HepG2 (cell line): Measurements from ENCODE around the gene PALM. TPM values are rescaled to one million over a fixed set of nuclear protein-coding genes. Genes with fewer than 3 reads are reported as not detected.

Experiments
- AKNA ChIP-seq: sonication (generic); formaldehyde crosslinking; IDR thresholded peaks from 2 replicates; pipeline ENCODE4 v1.4.0; 2020; ENCODE audit warnings: missing genetic modification reagents, borderline replicate concordance
- CERS6 ChIP-seq: sonication (generic); formaldehyde crosslinking; IDR thresholded peaks from 2 replicates; pipeline ENCODE4 v1.5.0; 2020; ENCODE audit warnings: missing genetic modification reagents
- HCFC1 ChIP-seq: fragments of 150-350 bp; IDR thresholded peaks from 2 replicates; pipeline ENCODE4 v1.6.1; 2014; ENCODE audit warnings: low read depth, low read length
- HNF4G ChIP-seq, 2 experiments: sonication (generic) in 1 of 2; formaldehyde crosslinking in 1 of 2; IDR thresholded peaks; 2 replicates each; pipeline versions ENCODE4 v1.4.0 to v1.6.1; 2011 to 2020; ENCODE audit warnings: borderline replicate concordance in 2 of 2, low read depth in 2 of 2, mild to moderate bottlenecking in 2 of 2, low read length in 1 of 2, missing genetic modification reagents in 1 of 2, moderate library complexity in 1 of 2
- KAT7 ChIP-seq: IDR thresholded peaks from 2 replicates; pipeline ENCODE4 v1.6.1; 2018; ENCODE audit warnings: borderline replicate concordance, missing compliant biosample characterization
- KDM2A ChIP-seq: sonication (generic); formaldehyde crosslinking; IDR thresholded peaks from 2 replicates; pipeline ENCODE4 v1.4.0; 2020; ENCODE audit warnings: low read depth, missing genetic modification reagents, borderline replicate concordance
- KDM6A ChIP-seq: IDR thresholded peaks from 2 replicates; pipeline ENCODE4 v1.6.1; 2016; ENCODE audit warnings: low read depth
- KLF9 ChIP-seq: IDR thresholded peaks from 2 replicates; pipeline ENCODE4 v1.6.1; 2016; ENCODE audit warnings: low read depth
- MEIS1 ChIP-seq: sonication (generic); formaldehyde crosslinking; IDR thresholded peaks from 2 replicates; pipeline ENCODE4 v1.9.0; 2021; ENCODE audit warnings: mild to moderate bottlenecking, missing genetic modification reagents, moderate library complexity, borderline replicate concordance
- PHF5A ChIP-seq: IDR thresholded peaks from one replicate; pipeline ENCODE4 v1.6.1; 2018; ENCODE audit warnings: low read depth, missing genetic modification reagents; ENCODE audit not compliant: unreplicated experiment
- RORA ChIP-seq: sonication (generic); formaldehyde crosslinking; IDR thresholded peaks from 2 replicates; pipeline ENCODE4 v1.5.0; 2020; ENCODE audit warnings: mild to moderate bottlenecking, missing genetic modification reagents, moderate library complexity
- SCMH1 ChIP-seq: sonication (generic); formaldehyde crosslinking; IDR thresholded peaks from 2 replicates; pipeline ENCODE4 v1.9.0; 2021; ENCODE audit warnings: missing genetic modification reagents, mild to moderate bottlenecking, borderline replicate concordance
- SRSF9 ChIP-seq: fragments of 200-400 bp; formaldehyde crosslinking; IDR thresholded peaks from 2 replicates; pipeline ENCODE4 v1.6.1; 2018; ENCODE audit warnings: borderline replicate concordance, mild to moderate bottlenecking, low read depth, low read length; ENCODE audit not compliant: insufficient read depth, poor library complexity, severe bottlenecking
- ZBTB37 ChIP-seq: sonication (generic); formaldehyde crosslinking; IDR thresholded peaks from 2 replicates; pipeline ENCODE4 v1.4.0; 2020; ENCODE audit warnings: mild to moderate bottlenecking, missing genetic modification reagents
- ZFX ChIP-seq: sonication (generic); formaldehyde crosslinking; IDR thresholded peaks from 2 replicates; pipeline ENCODE4 v1.4.0; 2020; ENCODE audit warnings: mild to moderate bottlenecking, low read depth, missing genetic modification reagents, moderate library complexity
- ZNF354B ChIP-seq: sonication (generic); formaldehyde crosslinking; IDR thresholded peaks from 2 replicates; pipeline ENCODE4 v1.8.0; 2022; ENCODE audit warnings: mild to moderate bottlenecking, missing genetic modification reagents
- ZNF501 ChIP-seq: sonication (generic); formaldehyde crosslinking; IDR thresholded peaks from 2 replicates; pipeline ENCODE4 v1.5.1; 2020; ENCODE audit warnings: mild to moderate bottlenecking, moderate library complexity, missing genetic modification reagents
- ZNF513 ChIP-seq: sonication (generic); formaldehyde crosslinking; conservative IDR thresholded peaks from 2 replicates; pipeline ENCODE4 v1.5.0; 2020; ENCODE audit warnings: missing genetic modification reagents
- ZNF619 ChIP-seq: sonication (generic); formaldehyde crosslinking; IDR thresholded peaks from 2 replicates; pipeline ENCODE4 v1.4.0; 2020; ENCODE audit warnings: mild to moderate bottlenecking, missing genetic modification reagents
- ZSCAN22 ChIP-seq: sonication (generic); formaldehyde crosslinking; IDR thresholded peaks from 2 replicates; pipeline ENCODE4 v1.4.0; 2020; ENCODE audit warnings: mild to moderate bottlenecking, missing genetic modification reagents
- polyA plus RNA-seq, 8 experiments: library from polyadenylated mRNA; depleted of rRNA in 3 of 8; stranded (reverse) in 7 of 8; unstranded in 1 of 8; fragments of >200 nt; fragmentation: Illumina TruSeq in 4 of 8; extraction: Trizol in 4 of 8; gene quantifications; 2 replicates each; pipeline versions ENCODE4 v1.2.1 to v1.2.3, GENCODE V29; 2011 to 2016; ENCODE audit warnings: low read depth in 4 of 8, missing spikeins in 1 of 8, mixed read lengths in 1 of 8; ENCODE audit not compliant: insufficient read depth in 1 of 8
- total RNA-seq, 5 experiments: library from RNA; depleted of rRNA; stranded (reverse); fragments of >200 nt; fragmentation: Illumina TruSeq; extraction: Trizol; gene quantifications; 2 replicates each; pipeline ENCODE4 v1.2.3, GENCODE V29; 2016; ENCODE audit warnings: low read depth in 1 of 5

The PALM gene
- total and polyA plus RNA-seq, 2 of the 13 experiments (the other 11 are each of a cell fraction or from before 2014, with no cell fraction given): 4.0 to 9.7 TPM

GRCh38 chr19:738509-739128 is 29.9 kb downstream of the PALM start (continued):
- TF ChIP-seq ZFX (CRISPR knock-in tag) (peak; percentile 94), ZNF354B (0 out of 2 replicates have a peak, but pooled peaks have one; percentile 35), MEIS1 (CRISPR knock-in tag) (peak; percentile 62; the same call in 1 of the 2 replicates), KDM2A (CRISPR knock-in tag) (peak; percentile 79; the same call in 1 of the 2 replicates), AKNA (CRISPR knock-in tag) (no peak), CERS6 (no peak), SCMH1 (no peak), ZBTB37 (CRISPR knock-in tag) (no peak), KDM6A (peak; percentile 100), ZNF619 (CRISPR knock-in tag) (no peak), SRSF9 (no peak), ZSCAN22 (CRISPR knock-in tag) (0 out of 2 replicates have a peak, but pooled peaks have one; percentile 33), PHF5A (CRISPR knock-in tag) (peak; percentile 84), HCFC1 (0 out of 2 replicates have a peak, but pooled peaks have one; percentile 12), RORA (CRISPR knock-in tag) (no peak), ZNF501 (CRISPR knock-in tag) (peak; percentile 30; the same call in 1 of the 2 replicates), KLF9 (CRISPR knock-in tag) (no peak; the same call in 1 of the 2 replicates), ZNF513 (CRISPR knock-in tag) (no peak), HNF4G (IDR thresholded peaks at IDR 0.05; ENCODE audit: borderline replicate concordance, low read depth, low read length) (peak; percentile 100), HNF4G (CRISPR knock-in tag; IDR thresholded peaks at IDR 0.05; ENCODE audit: borderline replicate concordance, low read depth) (peak; percentile 100), KAT7 (CRISPR knock-in tag) (no peak)
